ENCODE data around the gene B4GALNT4. TPM values are rescaled to one million over a fixed set of nuclear protein-coding genes. Genes with fewer than 3 reads are reported as not detected.

B4GALNT4 gene
- total and polyA plus RNA-seq, 2 of the 8 experiments (the other 6 are each of a cell fraction or from before 2014, with no cell fraction given) = 40.9 to 76.3 TPM

- ChIA-PET CTCF (ENCODE audit: partially characterized antibody) (interaction anchor here (1.0 kb wide), 1 partner anchor 36 kb away, joined by 3 read pairs; no protein-coding TSS in a partner anchor), POLR2A (ENCODE audit: partially characterized antibody) (no interaction called here)
- no peak overlapping the region for H4K8ac ChIP-seq (ENCODE audit: extremely low read depth, insufficient read depth, low read length)
- H3K23ac ChIP-seq (ENCODE audit: insufficient read length) = no peak overlapping the region
- no peak overlapping the region for H3K56ac ChIP-seq (replicated peaks; ENCODE audit: insufficient read length, low read depth, low read length)
- H3K27ac ChIP-seq (ENCODE audit: low read depth, low read length) = no peak overlapping the region
- peaks cover 0 to 9% of the 10 kb centered on the region in 2 experiments; a peak in 1 of 4 replicates for H3K9me3 ChIP-seq (ENCODE audit: insufficient read depth in 2 of 2, low read depth in 1 of 2, low read length in 1 of 2)
- H3K4me3 ChIP-seq (ENCODE audit: extremely low read depth in 1 of 4, insufficient read depth in 2 of 4, low read depth in 3 of 4, low read length in 4 of 4) = no peak overlapping the region
- no peak overlapping the region for H3K9ac ChIP-seq (replicated peaks in 1 of 4; ENCODE audit: extremely low read depth in 1 of 4, low read depth in 3 of 4, low read length in 3 of 4)
- no peak overlapping the region for H2BK5ac ChIP-seq (ENCODE audit: low read depth, low read length)
- 82% methylated on average over 10 of the region's 50 CpGs; no CpG with 5 or more reads in 1 of the 2 experiments for whole genome bisulfite sequencing, 2 experiments (ENCODE audit: extremely low coverage in 1 of 2, insufficient coverage in 1 of 2, insufficient read length in 1 of 2, insufficient replicate concordance in 2 of 2, low coverage in 1 of 2, low lambda C conversion rate in 2 of 2, missing lambda C conversion rate in 1 of 2)
- no peak for FAIRE-seq
- H2AK5ac ChIP-seq (ENCODE audit: low read depth, low read length) = no peak overlapping the region
- H3K14ac ChIP-seq (ENCODE audit: insufficient read length) = no peak overlapping the region
- no peak overlapping the region for H2BK15ac ChIP-seq (ENCODE audit: low read length)
- no peak overlapping the region for H4K5ac ChIP-seq (ENCODE audit: insufficient read length, low read depth, low read length)
- TF ChIP-seq GABPA (IDR thresholded peaks at IDR 0.05; ENCODE audit: borderline replicate concordance, insufficient read depth, low read length) = peak; percentile 30; the same call in 1 of the 2 replicates
- no peak for TF ChIP-seq HDAC2 (IDR thresholded peaks at IDR 0.05; ENCODE audit: borderline replicate concordance in 1 of 2, low read depth in 2 of 2, low read length in 2 of 2)
- H2BK120ac ChIP-seq (replicated peaks; ENCODE audit: low read depth, low read length) = no peak overlapping the region
- H3K4ac ChIP-seq (replicated peaks; ENCODE audit: insufficient read length, low read depth, low read length) = no peak overlapping the region
- no peaks in the 10 kb centered on the region for H3K27me3 ChIP-seq (replicated peaks in 1 of 4; ENCODE audit: control insufficient read depth in 3 of 4, extremely low read depth in 1 of 4, insufficient read depth in 3 of 4, low read length in 3 of 4)
- H4K91ac ChIP-seq (replicated peaks; ENCODE audit: insufficient read length, low read length) = no peak overlapping the region
- H4K20me1 ChIP-seq (replicated peaks in 1 of 2; ENCODE audit: control insufficient read depth in 1 of 2, insufficient read depth in 2 of 2, low read length in 2 of 2) = peaks cover 2 to 12% of the 10 kb centered on the region in 2 experiments
- no peak overlapping the region for H3K4me2 ChIP-seq (ENCODE audit: insufficient read depth in 1 of 2, low read depth in 2 of 2, low read length in 2 of 2)
- no peak overlapping the region for H3K18ac ChIP-seq (ENCODE audit: extremely low read depth, low read length)
- H2BK20ac ChIP-seq (ENCODE audit: low read length) = no peak overlapping the region
- H3K79me2 ChIP-seq (ENCODE audit: control insufficient read depth in 1 of 2, insufficient read depth in 2 of 2, low read length in 2 of 2) = no peaks in the 10 kb centered on the region
- no peaks in the 10 kb centered on the region; the same call in 1 of the 2 replicates for H3K79me1 ChIP-seq (ENCODE audit: low read depth, low read length)
- H2AFZ ChIP-seq (ENCODE audit: low read length) = no peak overlapping the region
- H3K23me2 ChIP-seq (ENCODE audit: low read depth, low read length) = no peaks in the 10 kb centered on the region
- no peak for DNase-seq (ENCODE audit: low read depth in 1 of 2, low spot score in 2 of 2)
- no peak overlapping the region for H2BK12ac ChIP-seq (ENCODE audit: low read depth, low read length)
- no peaks in the 10 kb centered on the region; a peak in 1 of 7 replicates for H3K4me1 ChIP-seq (replicated peaks in 1 of 4; ENCODE audit: control insufficient read depth in 3 of 4, insufficient read depth in 4 of 4, low read length in 3 of 4)
- H3K36me3 ChIP-seq (ENCODE audit: control insufficient read depth in 2 of 4, insufficient read depth in 4 of 4, low read length in 3 of 4) = peaks cover 0 to 28% (median 0%) of the 10 kb centered on the region in 4 experiments; a peak in 3 of 8 replicates
Measured at GRCh38 chr11:400241-400689, 31.0 kb downstream of the B4GALNT4 start.

Data from H1 (cell line).